NCI-H460 (cell line): ENCODE results near the gene ANKRD28. TPM values are rescaled to one million over a fixed set of nuclear protein-coding genes. Genes with fewer than 3 reads are reported as not detected.

Experiments used
- DNase-seq: peaks from one replicate; pipeline ENCODE4 v3.0.0-alpha.2; 2016; ENCODE audit warnings: low read depth; ENCODE audit errors: extremely low read depth
- total RNA-seq: library from RNA; depleted of rRNA; stranded (reverse); fragments of >200 nt; shearing (Covaris generic); gene quantifications from 2 replicates; pipeline ENCODE4 v1.2.3, GENCODE V29; 2014

Gene ANKRD28
- total RNA-seq, 1 experiment from 2014 or later: 58.2 TPM

DNA sequence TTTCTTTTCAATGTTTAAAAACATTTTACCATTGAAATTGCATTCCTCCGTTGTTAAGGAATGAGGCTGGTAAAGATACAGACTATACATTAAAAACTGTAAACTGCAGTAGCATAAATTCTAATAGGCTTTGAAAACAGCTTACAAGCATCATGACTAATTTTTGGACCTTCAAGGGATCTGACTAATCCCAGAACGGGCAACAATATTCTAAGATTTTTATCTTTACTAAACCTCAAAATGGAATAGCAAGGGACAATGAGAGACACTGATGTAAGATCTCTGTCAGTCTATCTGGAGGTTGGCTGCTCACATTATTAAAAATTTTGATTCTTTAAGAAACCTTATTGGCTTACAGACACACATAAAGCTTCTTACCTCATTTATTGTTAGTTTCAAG, 121.5 kb downstream of the ANKRD28 start:
- no peak for DNase-seq

DNA sequence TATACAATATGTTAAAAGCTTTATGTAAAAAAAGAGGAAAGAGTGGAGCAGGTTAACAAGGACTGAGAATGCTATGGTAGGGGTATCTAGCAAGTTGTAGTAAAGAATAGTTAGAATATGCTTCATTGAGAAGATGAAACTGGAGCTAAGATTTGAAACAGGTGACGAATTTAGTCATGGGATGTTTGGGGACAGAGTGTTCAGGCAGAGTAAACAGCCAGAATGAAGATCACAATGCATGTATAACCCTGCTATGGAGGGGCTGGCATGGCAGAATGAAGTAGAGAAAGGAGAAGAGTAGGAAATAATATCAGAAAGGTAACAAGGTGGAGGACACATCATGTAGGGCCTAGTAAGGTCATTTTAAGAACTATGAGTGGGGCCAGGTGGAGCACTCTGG, 124.2 kb downstream of the ANKRD28 start:
- DNase-seq: no peak

GRCh38 chr3:15667484-15667883, 130.3 kb downstream of the ANKRD28 start:
- no peak for DNase-seq

DNA sequence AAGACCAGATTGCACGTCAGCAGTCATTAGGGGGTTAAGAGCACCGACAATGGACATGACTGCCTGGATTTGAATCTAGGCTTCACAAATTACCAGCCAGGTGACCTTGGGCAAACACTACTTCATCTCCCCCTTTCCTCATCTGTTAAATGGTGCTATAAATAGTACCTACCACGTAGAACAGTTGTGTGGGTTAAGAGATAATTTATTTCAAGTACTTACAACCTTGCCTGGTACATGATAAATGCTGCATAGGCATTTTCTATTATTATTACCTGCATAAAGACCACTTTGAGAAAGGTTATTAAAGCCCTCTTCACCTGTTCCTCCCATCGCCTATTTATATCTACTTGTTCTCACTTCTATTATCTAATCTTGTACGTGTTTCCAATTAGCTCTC, 131.5 kb downstream of the ANKRD28 start:
- DNase-seq: no peak

- DNase-seq: no peak
Measured at GRCh38 chr3:15665510-15666150, 132.1 kb downstream of the ANKRD28 start.

- no peak for DNase-seq
Measured at GRCh38 chr3:15664144-15664543, 133.6 kb downstream of the ANKRD28 start.

DNA sequence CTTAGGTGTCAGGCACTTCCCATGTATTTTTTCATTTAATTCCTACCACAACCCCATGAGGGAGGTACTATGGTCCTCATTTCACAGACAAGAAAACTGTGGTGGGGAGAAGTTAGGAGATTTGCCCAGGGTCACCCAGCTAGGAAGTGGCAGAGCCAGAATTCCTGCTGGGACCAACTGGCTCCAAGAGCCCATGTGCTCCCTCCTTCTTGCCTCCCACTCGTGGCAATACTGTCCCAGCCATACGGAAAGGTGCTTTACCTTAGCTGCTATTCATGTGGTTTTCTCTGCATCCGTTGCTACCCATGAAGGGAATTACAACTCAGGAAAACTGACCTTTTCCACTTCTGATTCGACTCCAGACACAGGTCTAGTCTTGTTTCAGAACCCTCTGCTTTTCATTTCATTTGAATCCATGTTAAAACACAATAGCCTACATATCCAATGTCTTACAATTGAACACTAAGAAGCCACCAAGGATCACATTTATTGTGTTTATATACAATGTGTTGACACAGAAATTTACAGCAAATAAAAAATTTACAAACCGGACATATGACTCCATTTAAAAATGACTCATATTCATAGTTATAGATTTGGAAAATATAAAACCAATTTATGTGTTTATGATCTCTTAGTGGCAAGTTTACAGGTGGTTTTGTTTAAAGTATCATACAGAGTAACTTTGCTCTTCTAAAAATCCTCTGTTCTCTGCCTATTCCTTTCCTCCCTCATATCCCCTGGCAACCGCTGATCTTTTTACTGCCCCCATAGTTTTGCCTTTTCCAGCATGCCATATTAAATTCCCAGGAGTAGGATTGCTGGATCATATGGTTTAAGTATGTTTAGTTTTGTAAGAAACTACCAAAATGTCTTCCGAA, 137.5 kb downstream of the ANKRD28 start:
- no peak for DNase-seq

GRCh38 chr3:15659254-15659975, 138.4 kb downstream of the ANKRD28 start:
- no peak for DNase-seq

DNA sequence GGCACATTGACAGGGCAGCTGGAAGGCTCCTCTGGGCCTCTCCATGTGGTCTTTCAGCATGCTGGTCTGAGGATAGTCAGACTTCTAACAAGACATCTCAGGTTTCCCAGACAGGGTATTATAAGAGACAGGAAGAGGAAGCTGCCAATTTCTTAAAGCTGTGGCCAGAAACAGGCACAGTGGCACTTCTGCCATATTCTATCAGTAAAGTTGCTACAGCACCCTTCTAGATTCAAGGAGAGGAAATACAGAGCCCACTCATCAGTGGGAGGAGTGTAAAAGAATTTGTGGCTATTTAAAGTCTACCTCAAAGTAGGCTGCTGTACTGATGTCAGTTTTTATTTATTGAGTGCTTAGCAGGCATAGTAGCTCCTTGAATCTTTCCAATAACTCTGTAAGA, 140.8 kb downstream of the ANKRD28 start:
- no peak for DNase-seq

DNA sequence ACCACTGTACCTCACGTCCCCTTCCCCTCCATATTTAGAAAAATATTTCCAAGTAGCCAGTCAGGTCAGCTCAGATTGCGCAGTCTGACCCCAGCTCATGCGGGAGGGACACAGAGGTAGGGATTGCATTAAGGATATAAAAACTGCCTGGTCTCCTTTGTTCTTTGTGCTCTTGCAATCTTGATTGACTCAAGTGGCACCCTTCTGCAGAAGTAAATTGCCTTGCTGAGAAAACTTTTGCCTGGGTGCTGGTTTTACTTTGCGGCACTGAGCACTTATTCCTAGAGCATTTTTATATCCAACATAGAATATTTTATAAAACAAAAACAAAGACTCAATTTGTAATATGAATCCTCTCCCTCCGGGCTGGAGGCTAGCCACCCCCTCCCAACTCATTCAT, 141.4 kb downstream of the ANKRD28 start:
- DNase-seq: no peak

GRCh38 chr3:15654891-15655290, 142.9 kb downstream of the ANKRD28 start:
- DNase-seq: no peak

DNA sequence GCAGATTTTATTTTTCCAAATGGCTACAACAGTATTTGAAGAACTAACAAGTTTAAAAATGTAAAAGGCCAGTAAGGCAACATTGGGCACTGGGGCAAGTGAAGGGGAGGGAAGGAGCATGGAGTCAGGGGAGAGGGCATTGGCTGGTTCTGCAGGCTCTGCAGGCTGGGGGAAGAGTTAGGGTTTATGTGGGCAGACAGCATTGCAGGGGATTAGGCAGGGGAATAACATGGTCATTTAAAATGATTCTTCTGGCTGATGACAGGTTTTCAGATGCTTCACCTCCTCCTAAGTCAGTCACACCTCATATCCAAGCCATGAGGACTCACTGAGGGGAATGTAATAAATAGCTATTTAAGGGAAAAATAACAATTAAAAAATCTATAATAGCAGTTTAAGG, 143.7 kb downstream of the ANKRD28 start:
- no peak for DNase-seq

DNA sequence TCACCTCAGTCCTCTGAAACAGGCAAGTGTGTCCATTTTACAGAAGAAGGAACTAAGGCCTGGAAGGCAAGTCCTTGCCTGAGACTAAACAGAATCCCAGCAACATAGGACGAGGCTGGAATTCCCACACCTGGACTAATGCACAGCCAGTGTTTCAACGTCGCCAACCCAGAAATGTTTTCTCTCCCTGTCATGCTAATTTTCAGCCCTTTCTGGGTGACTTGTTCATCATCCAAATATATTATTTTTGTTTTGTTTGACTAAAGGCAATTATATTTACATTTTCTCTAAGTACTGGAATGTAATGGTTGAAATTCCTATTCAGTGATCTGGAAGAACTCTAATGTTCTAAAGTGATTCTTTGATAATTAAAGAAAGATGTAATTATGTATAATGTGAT, 144.5 kb downstream of the ANKRD28 start:
- DNase-seq: no peak

- DNase-seq: no peak
Measured at GRCh38 chr3:15651396-15651795, 146.4 kb downstream of the ANKRD28 start.

DNA sequence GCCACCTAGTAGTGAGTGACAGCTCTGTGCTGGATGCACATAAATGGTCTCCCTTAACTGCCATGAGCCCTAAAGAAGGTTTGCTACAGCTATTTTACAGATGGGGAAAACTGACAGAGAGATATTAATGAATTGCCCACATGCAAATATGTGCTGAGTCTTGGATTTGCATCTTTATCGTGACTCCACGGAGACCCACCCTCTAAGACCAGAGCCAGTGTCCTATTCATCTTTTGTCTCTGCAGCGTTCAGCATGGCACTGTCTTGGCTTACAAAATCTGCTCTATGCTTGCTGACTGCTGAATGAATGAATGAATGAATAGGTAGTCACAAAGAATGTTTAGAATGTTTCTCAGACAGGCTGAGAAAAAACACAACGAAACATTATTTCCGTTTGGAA, 147.9 kb downstream of the ANKRD28 start:
- no peak for DNase-seq

DNA sequence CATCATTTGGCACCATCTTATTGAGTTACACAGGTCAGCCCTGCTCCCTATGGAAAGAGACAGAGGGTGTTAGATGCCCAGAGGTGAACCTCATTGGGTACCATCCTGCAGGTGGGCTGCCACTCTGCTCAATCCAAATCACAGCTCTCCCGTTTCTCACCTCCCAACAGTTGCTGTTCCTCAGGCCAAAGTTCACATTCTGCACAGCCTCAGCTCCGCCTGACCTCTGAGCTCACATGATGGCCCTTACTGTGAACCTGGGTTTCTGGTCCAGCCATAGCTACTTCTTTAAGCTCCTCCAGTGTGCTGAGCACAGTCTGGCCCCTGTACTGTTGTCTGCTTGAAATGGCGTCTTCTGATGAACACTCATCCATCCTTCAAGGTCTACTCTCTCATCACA, 148.4 kb downstream of the ANKRD28 start:
- no peak for DNase-seq

DNA sequence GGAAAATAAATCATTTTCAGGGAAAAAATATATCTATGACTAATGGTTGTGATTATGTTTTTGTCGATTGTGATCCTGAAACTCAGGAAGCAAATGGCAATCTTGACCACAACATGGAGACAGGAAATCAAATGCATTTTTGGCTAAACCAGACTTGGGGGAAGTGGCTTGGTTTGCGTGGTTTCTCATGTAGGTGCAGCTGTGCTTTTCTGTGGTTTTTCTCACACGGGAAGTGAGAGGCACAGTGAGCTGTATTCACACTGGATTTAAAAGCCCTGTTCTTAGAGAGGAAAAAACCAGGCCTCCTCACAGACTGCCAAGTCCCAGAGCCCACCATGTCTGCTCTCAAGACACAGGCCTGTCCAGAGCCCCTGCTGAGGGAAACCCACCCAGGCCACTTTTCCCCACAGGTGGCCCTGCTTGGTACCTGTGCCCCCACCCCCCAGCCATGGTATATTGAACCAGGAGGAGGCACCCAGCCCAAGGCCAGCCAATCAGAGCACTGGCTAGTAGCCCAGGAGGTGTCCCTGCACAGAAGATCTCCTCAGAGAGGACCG, 150.1 kb downstream of the ANKRD28 start:
- peak; percentile 62 for DNase-seq

DNA sequence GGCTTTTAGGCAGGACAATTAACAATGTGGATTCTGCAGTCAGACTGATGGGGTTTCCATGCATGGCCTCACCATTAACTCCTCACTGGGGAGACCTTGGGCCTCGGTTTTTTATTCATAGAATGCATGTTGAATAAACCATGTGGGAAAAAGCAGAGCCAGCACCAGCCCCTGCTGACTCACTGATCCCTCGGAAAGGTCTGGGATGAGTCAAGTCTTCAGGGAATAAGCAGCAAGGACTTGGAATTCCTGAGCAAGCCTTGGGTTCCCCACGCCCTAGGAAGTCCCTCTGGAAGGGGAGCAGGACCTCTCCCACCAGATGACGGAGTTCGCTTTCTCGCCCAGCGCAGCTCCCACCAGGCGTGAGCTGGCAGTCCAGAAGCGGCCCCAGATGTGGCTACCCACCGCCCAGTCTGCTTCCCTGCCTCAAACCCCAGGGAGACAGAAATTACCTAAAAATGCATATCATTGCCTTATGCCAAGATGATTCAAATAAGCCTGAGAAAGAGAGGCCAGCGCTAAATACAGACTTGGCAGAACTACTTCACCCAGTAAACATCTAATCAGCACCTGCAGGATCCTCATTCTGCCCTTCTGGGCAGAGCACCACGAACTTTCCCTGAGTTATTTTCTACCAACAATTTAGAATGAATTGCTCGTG, 150.8 kb downstream of the ANKRD28 start:
- DNase-seq: peak; percentile 96

DNA sequence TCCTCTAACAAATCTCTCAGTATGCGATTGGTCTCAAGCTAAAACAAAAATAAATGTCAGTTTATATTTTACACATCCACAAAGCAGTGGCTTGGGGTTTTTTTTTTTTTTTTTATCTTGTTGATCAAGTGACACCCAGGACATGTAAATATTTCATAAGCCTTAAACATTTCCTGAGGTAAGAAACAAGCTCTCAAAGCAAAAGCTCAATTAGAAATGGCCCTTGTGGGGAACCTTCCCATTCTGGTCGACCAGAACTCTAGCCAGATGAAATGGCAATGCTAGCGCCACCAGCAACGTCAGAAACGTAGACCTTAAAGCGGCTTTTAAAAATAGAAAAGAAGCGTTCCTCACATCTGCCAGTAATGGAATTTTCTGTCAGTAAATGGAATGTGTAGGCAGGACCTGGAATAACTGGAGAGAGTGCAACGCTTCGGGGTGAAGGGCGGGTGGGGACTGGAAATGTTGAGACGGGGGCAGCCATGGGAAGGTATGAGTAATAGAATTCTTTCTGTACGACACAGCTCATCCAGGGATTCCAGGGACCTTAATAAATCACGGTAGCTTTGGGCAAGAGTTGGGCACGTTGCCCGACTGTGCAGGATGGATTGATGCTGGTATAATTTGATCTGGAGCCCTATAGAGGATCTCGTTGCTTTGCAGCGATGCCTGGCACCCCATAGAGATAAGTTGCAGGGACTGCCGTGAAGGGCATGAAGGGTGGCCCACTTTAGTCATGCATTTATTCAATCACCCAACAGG, 151.9 kb downstream of the ANKRD28 start:
- peak; percentile 88 for DNase-seq

DNA sequence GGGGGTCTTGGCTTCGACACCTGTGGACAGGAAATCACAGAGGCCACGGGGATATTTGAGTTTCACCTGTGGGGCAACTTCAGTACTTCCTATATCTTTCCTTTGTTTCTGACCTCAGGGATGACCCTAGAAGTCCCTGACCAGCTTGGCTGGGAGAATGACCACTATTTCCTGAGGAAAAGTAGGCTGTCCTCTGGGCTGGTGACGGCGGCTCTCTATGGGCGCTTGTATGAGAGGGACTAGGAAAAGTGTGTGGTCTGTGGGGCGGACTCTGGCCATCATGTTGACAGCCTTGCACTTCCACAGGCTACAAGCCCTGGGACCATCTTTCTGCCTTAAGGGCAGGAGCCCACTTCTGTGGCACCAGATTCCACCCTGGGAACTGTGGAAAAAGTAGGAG, 152.5 kb downstream of the ANKRD28 start:
- DNase-seq: no peak
